ENCODE data around the gene SPTBN1.

DNA sequence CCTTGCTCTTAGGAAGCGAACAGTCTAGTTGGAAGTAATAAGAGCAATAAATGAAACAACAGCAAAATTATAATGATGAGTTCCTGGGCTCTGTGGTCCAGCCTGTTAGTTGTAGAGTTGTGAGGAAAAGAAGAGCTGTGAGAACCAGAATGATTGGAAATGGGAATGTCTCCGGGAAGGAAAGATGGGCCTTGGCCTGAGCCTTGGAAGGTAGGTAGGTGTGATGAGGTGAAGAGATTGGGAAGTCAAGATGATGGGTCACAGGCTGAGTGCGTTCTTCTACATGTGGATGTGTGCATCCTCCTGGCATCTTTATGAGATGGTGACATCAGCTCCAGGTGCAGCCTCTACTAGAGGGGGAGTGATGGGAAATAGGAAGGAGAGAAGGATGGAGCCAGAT is 152.1 kb downstream of the SPTBN1 start:
- TF ChIP-seq, protein P1, sequence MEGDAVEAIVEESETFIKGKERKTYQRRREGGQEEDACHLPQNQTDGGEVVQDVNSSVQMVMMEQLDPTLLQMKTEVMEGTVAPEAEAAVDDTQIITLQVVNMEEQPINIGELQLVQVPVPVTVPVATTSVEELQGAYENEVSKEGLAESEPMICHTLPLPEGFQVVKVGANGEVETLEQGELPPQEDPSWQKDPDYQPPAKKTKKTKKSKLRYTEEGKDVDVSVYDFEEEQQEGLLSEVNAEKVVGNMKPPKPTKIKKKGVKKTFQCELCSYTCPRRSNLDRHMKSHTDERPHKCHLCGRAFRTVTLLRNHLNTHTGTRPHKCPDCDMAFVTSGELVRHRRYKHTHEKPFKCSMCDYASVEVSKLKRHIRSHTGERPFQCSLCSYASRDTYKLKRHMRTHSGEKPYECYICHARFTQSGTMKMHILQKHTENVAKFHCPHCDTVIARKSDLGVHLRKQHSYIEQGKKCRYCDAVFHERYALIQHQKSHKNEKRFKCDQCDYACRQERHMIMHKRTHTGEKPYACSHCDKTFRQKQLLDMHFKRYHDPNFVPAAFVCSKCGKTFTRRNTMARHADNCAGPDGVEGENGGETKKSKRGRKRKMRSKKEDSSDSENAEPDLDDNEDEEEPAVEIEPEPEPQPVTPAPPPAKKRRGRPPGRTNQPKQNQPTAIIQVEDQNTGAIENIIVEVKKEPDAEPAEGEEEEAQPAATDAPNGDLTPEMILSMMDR (IDR thresholded peaks at IDR 0.05), result no peak
- no peak for TF ChIP-seq POLR2A (IDR thresholded peaks at IDR 0.05)

All from uterus (tissue), 2 donors.